Caco-2 (cell line): ENCODE data around the gene ADAM12. TPM values are rescaled to one million over a fixed set of nuclear protein-coding genes. Genes with fewer than 3 reads are reported as not detected.

Experiments
- BruUV-seq: library from RNA; stranded (reverse); fragments of 400-500 nt; replicated peaks from 2 replicates; lab custom pipeline; 2021; lab: Mats Ljungman, UMichigan
- CTCF ChIA-PET: fragments of 300-600 bp; sonication (Branson Sonifier 250); formaldehyde crosslinking; loops from one replicate; lab custom pipeline; 2022; ENCODE audit warnings: antibody characterized with exemption; lab: Charles Lee
- POLR2A ChIA-PET: fragments of 300-600 bp; sonication (Branson Sonifier 250); formaldehyde crosslinking; loops from one replicate; lab custom pipeline; 2022; ENCODE audit warnings: antibody characterized with exemption; lab: Charles Lee
- DNase-seq, 2 experiments: peaks; one replicate each; pipeline versions ENCODE4 v3.0.0 to v3.0.0-alpha.2; 2020 to 2022
- H3K27me3 ChIP-seq: replicated peaks from 2 replicates; pipeline ENCODE4 v1.6.0; 2011; ENCODE audit warnings: low read length; ENCODE audit not compliant: control insufficient read depth, insufficient read depth
- H3K36me3 ChIP-seq: 2 replicates; pipeline ENCODE4 v1.5.1; 2011; ENCODE audit warnings: low read length; ENCODE audit not compliant: control insufficient read depth, insufficient read depth
- H3K4me1 ChIP-seq: fragments of 250-450 bp; sonication (Bioruptor Pico); 2 replicates; pipeline ENCODE4 v1.5.1; 2020; ENCODE audit warnings: mild to moderate bottlenecking
- H3K4me3 ChIP-seq: 2 replicates; pipeline ENCODE4 v1.5.1; 2011; ENCODE audit warnings: low read depth, mild to moderate bottlenecking, control low read depth, low read length
- H3K9me3 ChIP-seq: fragments of 250-450 bp; sonication (Bioruptor Pico); 2 replicates; pipeline ENCODE4 v1.5.1; 2020; ENCODE audit warnings: mild to moderate bottlenecking, moderate library complexity
- H3K27ac Mint-ChIP-seq: one replicate; pipeline ENCODE4 v1.8.0; 2022; ENCODE audit warnings: mixed read lengths; ENCODE audit not compliant: unreplicated experiment
- H3K27me3 Mint-ChIP-seq: one replicate; pipeline ENCODE4 v1.8.0; 2022; ENCODE audit warnings: mixed read lengths; ENCODE audit not compliant: insufficient read depth, unreplicated experiment
- H3K36me3 Mint-ChIP-seq: one replicate; pipeline ENCODE4 v1.8.0; 2022; ENCODE audit warnings: mild to moderate bottlenecking, mixed read lengths; ENCODE audit not compliant: insufficient read depth, unreplicated experiment
- H3K4me1 Mint-ChIP-seq: one replicate; pipeline ENCODE4 v1.8.0; 2022; ENCODE audit warnings: low read depth, mixed read lengths; ENCODE audit not compliant: unreplicated experiment
- H3K4me3 Mint-ChIP-seq: one replicate; pipeline ENCODE4 v1.8.0; 2022; ENCODE audit warnings: mild to moderate bottlenecking, moderate library complexity, mixed read lengths; ENCODE audit not compliant: unreplicated experiment
- H3K9me3 Mint-ChIP-seq: one replicate; pipeline ENCODE4 v1.8.0; 2022; ENCODE audit warnings: mixed read lengths; ENCODE audit not compliant: unreplicated experiment
- CTCF ChIP-seq, 2 experiments: fragments of 200-600 bp in 1 of 2; IDR thresholded peaks; 1 replicate in 1 of 2; 2 replicates in 1 of 2; pipeline versions ENCODE4 v1.5.1 to v1.8.0; 2011 to 2022; ENCODE audit warnings: antibody characterized with exemption in 1 of 2, control low read depth in 1 of 2, inconsistent platforms in 1 of 2, low read depth in 1 of 2, low read length in 1 of 2, mild to moderate bottlenecking in 1 of 2, moderate library complexity in 1 of 2; ENCODE audit not compliant: insufficient read depth in 1 of 2, severe bottlenecking in 1 of 2, unreplicated experiment in 1 of 2
- intact Hi-C: fragments of 100-400 bp; cut with micrococcal nuclease; formaldehyde crosslinking; loops from one replicate; pipeline ENCODE4 v1.10.0; 2022; ENCODE audit not compliant: unreplicated experiment
- total RNA-seq: library from RNA; stranded (reverse); gene quantifications from 2 replicates; pipeline ENCODE4 v1.2.3, GENCODE V29; 2022

Gene ADAM12
- total RNA-seq, 1 experiment from 2014 or later = not detected

GRCh38 chr10:125994601-125995000, 393.7 kb downstream of the ADAM12 start:
- no peaks in the 10 kb centered on the region for H3K4me1 ChIP-seq
- H3K27me3 ChIP-seq = no peaks in the 10 kb centered on the region
- intact Hi-C loops = no loop called here
- TF ChIP-seq CTCF (IDR thresholded peaks at IDR 0.05; ENCODE audit: insufficient read depth in 1 of 2, low read depth in 1 of 2, low read length in 1 of 2, severe bottlenecking in 1 of 2, unreplicated experiment in 1 of 2) = no peak
- BruUV-seq = no TSS peak
- H3K36me3 ChIP-seq = no peaks in the 10 kb centered on the region
- Mint-ChIP-seq H3K27ac (no peak overlapping the region), H3K4me3 (no peak overlapping the region), H3K4me1 (no peaks in the 10 kb centered on the region), H3K36me3 (no peaks in the 10 kb centered on the region), H3K27me3 (peaks cover 20% of the 10 kb centered on the region), H3K9me3 (no peaks in the 10 kb centered on the region)
- CTCF ChIA-PET = no interaction called here
- no peaks in the 10 kb centered on the region for H3K9me3 ChIP-seq
- H3K4me3 ChIP-seq = no peak overlapping the region
- no peak for DNase-seq
- POLR2A ChIA-PET = no interaction called here

- ChIA-PET CTCF (no interaction called here), POLR2A (no interaction called here)
- BruUV-seq = no TSS peak
- H3K4me1 ChIP-seq = no peaks in the 10 kb centered on the region
- TF ChIP-seq CTCF (IDR thresholded peaks at IDR 0.05; ENCODE audit: insufficient read depth in 1 of 2, low read depth in 1 of 2, low read length in 1 of 2, severe bottlenecking in 1 of 2, unreplicated experiment in 1 of 2) = no peak
- Mint-ChIP-seq H3K36me3 (no peaks in the 10 kb centered on the region), H3K27me3 (peaks cover 21% of the 10 kb centered on the region), H3K4me3 (no peak overlapping the region), H3K9me3 (no peaks in the 10 kb centered on the region), H3K27ac (no peak overlapping the region), H3K4me1 (no peaks in the 10 kb centered on the region)
- no peaks in the 10 kb centered on the region for H3K9me3 ChIP-seq
- intact Hi-C loops = no loop called here
- H3K27me3 ChIP-seq = no peaks in the 10 kb centered on the region
- no peak overlapping the region for H3K4me3 ChIP-seq
- H3K36me3 ChIP-seq = no peaks in the 10 kb centered on the region
- DNase-seq = no peak
These were observed 396.0 kb downstream of the ADAM12 start for GRCh38 chr10:125992254-125992653.

GRCh38 chr10:125991392-125991791, 396.9 kb downstream of the ADAM12 start:
- no peaks in the 10 kb centered on the region for H3K36me3 Mint-ChIP-seq
- CTCF ChIA-PET = interaction anchor here (0.7 kb wide), 1 partner anchor 16 kb away, joined by 3 read pairs; no protein-coding TSS in a partner anchor
- intact Hi-C loops = no loop called here

More at GRCh38 chr10:125991392-125991791, 396.9 kb downstream of the ADAM12 start:
- TF ChIP-seq CTCF (IDR thresholded peaks at IDR 0.05; ENCODE audit: insufficient read depth in 1 of 2, low read depth in 1 of 2, low read length in 1 of 2, severe bottlenecking in 1 of 2, unreplicated experiment in 1 of 2) = no peak
- Histone ChIP-seq H3K4me3 (no peak overlapping the region), H3K36me3 (no peaks in the 10 kb centered on the region), H3K9me3 (no peaks in the 10 kb centered on the region), H3K27me3 (no peaks in the 10 kb centered on the region), H3K4me1 (no peaks in the 10 kb centered on the region)
- POLR2A ChIA-PET = no interaction called here
- H3K4me3 Mint-ChIP-seq = no peak overlapping the region
- H3K27me3 Mint-ChIP-seq = peaks cover 19% of the 10 kb centered on the region
- DNase-seq = no peak
- H3K9me3 Mint-ChIP-seq = no peaks in the 10 kb centered on the region
- BruUV-seq = no TSS peak
- no peaks in the 10 kb centered on the region for H3K4me1 Mint-ChIP-seq
- no peak overlapping the region for H3K27ac Mint-ChIP-seq
